SK-N-SH treated with all-trans-retinoic acid at 6 μM for 48 hours (cell line): Measurements from ENCODE around the gene ARHGAP18.

Experiments
- ATAC-seq: fragments of 200-7000 bp; cut with Tn5 transposase; 3 replicates; pipeline ENCODE4 v1.9.1; 2020; ENCODE audit warnings: mild to moderate bottlenecking, moderate library complexity
- BACH2 ChIP-seq: fragments of 250-450 bp; sonication (Bioruptor Pico); IDR thresholded peaks from 2 replicates; pipeline ENCODE4 v1.9.0; 2021; ENCODE audit warnings: mild to moderate bottlenecking, borderline replicate concordance
- CREB5 ChIP-seq: fragments of 250-450 bp; sonication (Bioruptor Pico); IDR thresholded peaks from 2 replicates; pipeline ENCODE4 v1.5.1; 2020; ENCODE audit warnings: low read depth, mild to moderate bottlenecking, moderate library complexity
- CSDC2 ChIP-seq: fragments of 250-450 bp; sonication (Bioruptor Pico); IDR thresholded peaks from 2 replicates; pipeline ENCODE4 v1.5.0; 2020; ENCODE audit warnings: mild to moderate bottlenecking, moderate library complexity
- CSRNP3 ChIP-seq: fragments of 250-450 bp; sonication (Bioruptor Pico); IDR thresholded peaks from 2 replicates; pipeline ENCODE4 v1.5.1; 2021; ENCODE audit warnings: mild to moderate bottlenecking, moderate library complexity
- ESRRG ChIP-seq: fragments of 250-450 bp; sonication (Bioruptor Pico); IDR thresholded peaks from 2 replicates; pipeline ENCODE4 v1.6.1; 2021; ENCODE audit warnings: mild to moderate bottlenecking
- GLIS3 ChIP-seq: fragments of 250-450 bp; sonication (Bioruptor Pico); IDR thresholded peaks from 2 replicates; pipeline ENCODE4 v1.5.0; 2020; ENCODE audit warnings: mild to moderate bottlenecking, moderate library complexity
- ISL1 ChIP-seq: fragments of 250-450 bp; sonication (Bioruptor Pico); IDR thresholded peaks from 2 replicates; pipeline ENCODE4 v2.1.2; 2022; ENCODE audit warnings: mild to moderate bottlenecking, moderate library complexity
- PATZ1 ChIP-seq: fragments of 250-450 bp; sonication (Bioruptor Pico); IDR thresholded peaks from 2 replicates; pipeline ENCODE4 v1.8.0; 2020; ENCODE audit warnings: mild to moderate bottlenecking, moderate library complexity, borderline replicate concordance
- POU6F1 ChIP-seq: fragments of 250-450 bp; sonication (Bioruptor Pico); IDR thresholded peaks from 2 replicates; pipeline ENCODE4 v1.8.0; 2021; ENCODE audit warnings: low read depth, mild to moderate bottlenecking, moderate library complexity, borderline replicate concordance
- PPARA ChIP-seq: fragments of 250-450 bp; sonication (Bioruptor Pico); IDR thresholded peaks from 2 replicates; pipeline ENCODE4 v1.5.0; 2020; ENCODE audit warnings: mild to moderate bottlenecking, borderline replicate concordance
- RARB ChIP-seq: fragments of 250-450 bp; sonication (Bioruptor Pico); IDR thresholded peaks from 2 replicates; pipeline ENCODE4 v1.8.0; 2021; ENCODE audit warnings: mild to moderate bottlenecking, moderate library complexity
- SNAI2 ChIP-seq: fragments of 250-450 bp; sonication (Bioruptor Pico); IDR thresholded peaks from 2 replicates; pipeline ENCODE4 v1.5.0; 2020; ENCODE audit warnings: mild to moderate bottlenecking, moderate library complexity
- TCF4 ChIP-seq: fragments of 250-450 bp; sonication (Bioruptor Pico); IDR thresholded peaks from 2 replicates; pipeline ENCODE4 v1.8.0; 2021; ENCODE audit warnings: mild to moderate bottlenecking, moderate library complexity, borderline replicate concordance
- TOX ChIP-seq: fragments of 250-450 bp; sonication (Bioruptor Pico); IDR thresholded peaks from 2 replicates; pipeline ENCODE4 v1.8.0; 2021; ENCODE audit warnings: mild to moderate bottlenecking, moderate library complexity, borderline replicate concordance
- TSHZ2 ChIP-seq: fragments of 250-450 bp; sonication (Bioruptor Pico); IDR thresholded peaks from 2 replicates; pipeline ENCODE4 v1.5.0; 2020; ENCODE audit warnings: mild to moderate bottlenecking, moderate library complexity
- ZC3H10 ChIP-seq: fragments of 250-450 bp; sonication (Bioruptor Pico); IDR thresholded peaks from 2 replicates; pipeline ENCODE4 v1.5.1; 2021; ENCODE audit warnings: mild to moderate bottlenecking, moderate library complexity
- ZFP3 ChIP-seq: fragments of 250-450 bp; sonication (Bioruptor Pico); IDR thresholded peaks from 2 replicates; pipeline ENCODE4 v1.5.0; 2020; ENCODE audit warnings: mild to moderate bottlenecking, moderate library complexity
- ZFP30 ChIP-seq: fragments of 450-650 bp; formaldehyde crosslinking; IDR thresholded peaks from 2 replicates; pipeline ENCODE4 v1.5.0; 2022; ENCODE audit warnings: mild to moderate bottlenecking, moderate library complexity
- ZNF565 ChIP-seq: fragments of 450-650 bp; formaldehyde crosslinking; conservative IDR thresholded peaks from 2 replicates; pipeline ENCODE4 v1.5.0; 2020; ENCODE audit warnings: low read depth, mild to moderate bottlenecking, moderate library complexity
- ZNF70 ChIP-seq: fragments of 450-650 bp; formaldehyde crosslinking; IDR thresholded peaks from 2 replicates; pipeline ENCODE4 v1.5.0; 2020; ENCODE audit warnings: mild to moderate bottlenecking, moderate library complexity
- ZNF8 ChIP-seq: fragments of 450-650 bp; formaldehyde crosslinking; IDR thresholded peaks from 2 replicates; pipeline ENCODE4 v1.5.0; 2020; ENCODE audit warnings: mild to moderate bottlenecking, moderate library complexity

Gene ARHGAP18

GRCh38 chr6:129707028-129707427 is 2.9 kb downstream of the ARHGAP18 start:
- TF ChIP-seq SNAI2 (no peak), ZC3H10 (CRISPR knock-in tag) (no peak), TSHZ2 (CRISPR knock-in tag) (no peak), TCF4 (CRISPR knock-in tag) (no peak), PPARA (CRISPR knock-in tag) (no peak), ESRRG (no peak), ISL1 (no peak), BACH2 (CRISPR knock-in tag) (no peak), ZNF70 (CRISPR knock-in tag) (no peak), TOX (CRISPR knock-in tag) (no peak), POU6F1 (no peak)
- ATAC-seq, result no peak

GRCh38 chr6:129705212-129705611 is 4.8 kb downstream of the ARHGAP18 start:
- no peak for TF ChIP-seq ZNF565
- no peak for TF ChIP-seq ZNF70 (CRISPR knock-in tag)
- no peak for TF ChIP-seq CREB5 (CRISPR knock-in tag)
- no peak for TF ChIP-seq SNAI2
- no peak for TF ChIP-seq ISL1
- no peak for TF ChIP-seq TSHZ2 (CRISPR knock-in tag)
- TF ChIP-seq TCF4 (CRISPR knock-in tag), result no peak
- no peak for TF ChIP-seq CSRNP3 (CRISPR knock-in tag)
- no peak for TF ChIP-seq ZNF8 (CRISPR knock-in tag)
- no peak for TF ChIP-seq PATZ1 (CRISPR knock-in tag)
- TF ChIP-seq RARB (CRISPR knock-in tag), result no peak
- no peak for TF ChIP-seq ZFP30
- ATAC-seq, result no peak

- TF ChIP-seq ZC3H10 (CRISPR knock-in tag) (no peak), ZNF565 (no peak), RARB (CRISPR knock-in tag) (no peak), ZNF8 (CRISPR knock-in tag) (no peak), ESRRG (no peak), PPARA (CRISPR knock-in tag) (no peak), CREB5 (CRISPR knock-in tag) (no peak), TOX (CRISPR knock-in tag) (no peak), ISL1 (no peak), ZFP3 (CRISPR knock-in tag) (no peak), TCF4 (CRISPR knock-in tag) (no peak), GLIS3 (CRISPR knock-in tag) (no peak), POU6F1 (no peak), CSDC2 (CRISPR knock-in tag) (no peak)
- no peak for ATAC-seq
Measured at GRCh38 chr6:129704708-129705107, 5.3 kb downstream of the ARHGAP18 start.
